Measurements from ENCODE around the gene TAX1BP1. TPM values are rescaled to one million over a fixed set of nuclear protein-coding genes. Genes with fewer than 3 reads are reported as not detected.
"Not testable (repeated sequence)": the region's sequence is repeated elsewhere in the genome, so short reads cannot be mapped to it uniquely, and the experiment has no call there.

Gene TAX1BP1
- total RNA-seq, 1 donor from 2014 or later = 83.6 TPM

DNA sequence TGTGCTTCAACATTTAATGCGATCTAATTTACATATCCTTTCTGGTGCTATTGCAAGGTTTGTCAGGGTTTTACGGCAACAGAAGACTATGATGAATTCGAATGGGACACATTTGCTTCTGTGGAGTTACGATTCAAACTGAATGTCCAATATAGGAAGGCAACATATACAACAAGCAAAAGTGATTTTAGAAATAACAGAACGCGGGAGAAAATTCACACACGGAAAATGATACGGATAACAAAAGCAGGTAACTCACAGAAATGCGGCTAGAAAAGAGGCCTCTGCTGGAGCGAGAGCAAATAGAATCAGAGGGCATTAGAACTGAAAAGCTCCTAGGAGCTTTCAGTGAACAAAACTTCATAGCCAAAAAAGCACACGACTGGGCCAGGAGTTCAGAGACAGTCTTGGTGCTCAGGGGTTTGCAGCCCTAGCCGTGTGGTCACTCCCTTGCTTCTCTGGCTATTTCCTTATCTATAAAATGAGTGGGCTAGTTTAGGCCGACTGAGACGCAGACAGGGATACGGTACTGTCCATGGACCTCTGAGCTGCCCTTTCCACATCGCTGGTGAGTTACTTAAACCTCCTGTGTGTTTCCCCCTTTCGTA is 557 bp upstream of the TAX1BP1 start:
- H3K27me3 ChIP-seq (ENCODE audit: control insufficient read depth, insufficient read depth, low read length) = no peaks in the 10 kb centered on the region
- no peak for DNase-seq (ENCODE audit: low read depth)
- peak overlapping the region; percentile 100 for H3K4me3 ChIP-seq (ENCODE audit: low read depth, low read length)
- TF ChIP-seq, protein P1, sequence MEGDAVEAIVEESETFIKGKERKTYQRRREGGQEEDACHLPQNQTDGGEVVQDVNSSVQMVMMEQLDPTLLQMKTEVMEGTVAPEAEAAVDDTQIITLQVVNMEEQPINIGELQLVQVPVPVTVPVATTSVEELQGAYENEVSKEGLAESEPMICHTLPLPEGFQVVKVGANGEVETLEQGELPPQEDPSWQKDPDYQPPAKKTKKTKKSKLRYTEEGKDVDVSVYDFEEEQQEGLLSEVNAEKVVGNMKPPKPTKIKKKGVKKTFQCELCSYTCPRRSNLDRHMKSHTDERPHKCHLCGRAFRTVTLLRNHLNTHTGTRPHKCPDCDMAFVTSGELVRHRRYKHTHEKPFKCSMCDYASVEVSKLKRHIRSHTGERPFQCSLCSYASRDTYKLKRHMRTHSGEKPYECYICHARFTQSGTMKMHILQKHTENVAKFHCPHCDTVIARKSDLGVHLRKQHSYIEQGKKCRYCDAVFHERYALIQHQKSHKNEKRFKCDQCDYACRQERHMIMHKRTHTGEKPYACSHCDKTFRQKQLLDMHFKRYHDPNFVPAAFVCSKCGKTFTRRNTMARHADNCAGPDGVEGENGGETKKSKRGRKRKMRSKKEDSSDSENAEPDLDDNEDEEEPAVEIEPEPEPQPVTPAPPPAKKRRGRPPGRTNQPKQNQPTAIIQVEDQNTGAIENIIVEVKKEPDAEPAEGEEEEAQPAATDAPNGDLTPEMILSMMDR (IDR thresholded peaks at IDR 0.05; ENCODE audit: insufficient read depth, low read length, poor library complexity, severe bottlenecking) = no peak
- H3K36me3 ChIP-seq (ENCODE audit: control insufficient read depth, insufficient read depth, low read length) = no peaks in the 10 kb centered on the region

DNA sequence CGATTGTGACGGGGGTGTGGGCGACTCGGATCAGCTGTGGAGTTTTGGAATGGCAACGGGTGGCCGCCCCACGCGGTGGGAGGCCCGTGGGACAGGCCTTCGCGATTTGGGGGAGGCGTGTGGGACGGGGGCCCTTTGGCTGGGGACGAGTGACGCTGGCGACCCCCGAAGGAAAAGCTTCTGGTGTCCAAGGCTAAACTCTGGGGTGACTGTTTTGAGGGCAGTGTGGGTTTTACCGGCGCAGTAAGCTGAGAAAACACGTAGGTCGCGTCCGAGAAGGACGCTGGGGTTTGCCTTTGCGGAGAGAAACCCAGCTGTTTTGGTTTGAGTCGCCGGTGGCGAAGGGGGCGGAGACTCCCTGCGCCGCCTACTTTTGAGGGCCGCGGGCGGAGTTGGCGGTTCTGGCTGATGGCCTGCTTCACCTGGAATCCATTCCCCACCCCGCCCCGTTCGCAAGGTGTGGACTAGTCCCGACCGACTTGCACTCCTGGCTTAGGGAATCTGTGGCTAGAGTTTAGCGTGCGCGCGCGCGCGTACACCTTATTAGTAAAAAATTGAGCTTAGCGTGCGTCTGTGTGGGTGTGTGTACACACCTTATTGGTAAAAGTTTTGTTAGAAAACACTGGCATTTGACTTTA is 606 bp downstream of the TAX1BP1 start:
- TF ChIP-seq, protein P1 (IDR thresholded peaks at IDR 0.05; ENCODE audit: insufficient read depth, low read length, poor library complexity, severe bottlenecking) = no peak
- H3K27me3 ChIP-seq (ENCODE audit: control insufficient read depth, insufficient read depth, low read length) = no peaks in the 10 kb centered on the region
- peak; percentile 47 for DNase-seq (ENCODE audit: low read depth)
- H3K4me3 ChIP-seq (ENCODE audit: low read depth, low read length) = peak overlapping the region; percentile 100
- H3K36me3 ChIP-seq (ENCODE audit: control insufficient read depth, insufficient read depth, low read length) = no peaks in the 10 kb centered on the region

DNA sequence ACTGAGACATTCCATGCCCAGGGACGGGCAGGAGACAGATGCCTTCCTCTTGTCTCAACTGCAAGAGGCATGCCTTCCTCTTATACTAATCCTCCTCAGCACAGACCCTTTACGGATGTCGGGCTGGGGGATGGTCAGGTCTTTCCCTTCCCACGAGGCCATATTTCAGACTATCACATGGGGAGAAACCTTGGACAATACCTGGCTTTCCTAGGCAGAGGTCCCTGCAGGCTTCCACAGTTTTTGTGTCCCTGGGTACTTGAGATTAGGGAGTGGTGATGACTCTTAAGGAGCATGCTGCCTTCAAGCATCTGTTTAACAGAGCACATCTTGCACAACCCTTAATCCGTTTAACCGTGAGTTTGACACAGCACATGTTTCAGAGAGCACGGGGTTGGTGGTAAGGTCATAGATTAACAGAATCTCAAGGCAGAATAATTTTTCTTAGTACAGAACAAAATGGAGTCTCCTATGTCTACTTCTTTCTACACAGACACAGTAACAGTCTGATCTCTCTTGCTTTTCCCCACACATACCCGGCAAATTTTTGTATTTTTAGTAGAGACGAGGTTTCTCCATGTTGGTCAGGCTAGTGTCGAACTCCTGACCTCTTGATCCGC is 2.2 kb downstream of the TAX1BP1 start:
- H3K36me3 ChIP-seq (ENCODE audit: control insufficient read depth, insufficient read depth, low read length); H3K4me3 ChIP-seq (ENCODE audit: low read depth, low read length); H3K27me3 ChIP-seq (ENCODE audit: control insufficient read depth, insufficient read depth, low read length); DNase-seq (ENCODE audit: low read depth): not testable (repeated sequence)

DNA sequence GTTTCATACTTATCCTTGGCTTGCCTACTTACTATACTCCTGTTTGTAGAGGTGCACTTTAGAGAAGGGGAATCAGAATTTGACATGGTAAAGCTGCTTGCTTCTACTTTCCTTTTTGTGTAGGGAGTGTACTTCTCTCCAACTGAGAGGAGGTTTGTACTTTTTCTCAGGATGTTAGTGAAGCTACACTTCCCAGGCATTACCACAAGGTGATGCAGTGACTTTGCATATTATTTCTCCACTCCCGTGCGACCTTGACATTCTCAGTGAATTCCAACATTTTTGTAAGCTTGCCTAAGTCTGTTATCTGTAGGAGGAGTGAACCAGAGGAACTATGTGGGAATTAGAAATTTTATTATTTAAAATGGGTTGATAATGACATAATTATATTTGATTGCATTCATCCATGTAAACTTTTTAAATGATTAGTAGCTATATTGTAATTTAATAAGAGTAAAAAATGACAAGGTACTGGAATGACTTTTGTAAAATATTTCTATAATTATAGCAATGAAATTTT is 5.2 kb downstream of the TAX1BP1 start:
- no peaks in the 10 kb centered on the region for H3K27me3 ChIP-seq (ENCODE audit: control insufficient read depth, insufficient read depth, low read length)
- TF ChIP-seq, protein P1 (IDR thresholded peaks at IDR 0.05; ENCODE audit: insufficient read depth, low read length, poor library complexity, severe bottlenecking) = peak; percentile 82
- DNase-seq (ENCODE audit: low read depth) = peak; percentile 44
- no peak overlapping the region for H3K4me3 ChIP-seq (ENCODE audit: low read depth, low read length)
- H3K36me3 ChIP-seq (ENCODE audit: control insufficient read depth, insufficient read depth, low read length) = no peaks in the 10 kb centered on the region

DNA sequence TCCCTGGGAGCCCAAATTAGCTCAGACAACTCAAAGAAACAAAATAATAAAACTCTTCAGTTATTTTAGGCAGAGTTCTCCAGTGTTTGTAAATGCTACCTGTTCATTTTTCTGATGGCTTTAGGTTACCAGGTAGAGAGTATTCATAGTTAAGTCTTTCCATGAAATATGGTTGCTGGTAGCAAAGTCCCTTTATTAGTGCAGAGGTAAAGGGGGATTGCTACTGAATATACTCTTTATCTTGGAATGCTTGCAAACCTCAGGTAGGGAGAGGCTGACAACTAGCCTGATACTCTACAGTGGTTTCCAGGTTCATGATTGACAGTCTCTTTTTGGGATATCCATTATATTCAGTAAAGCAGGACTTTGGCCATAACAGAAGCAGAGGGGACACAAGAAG is 6.5 kb downstream of the TAX1BP1 start:
- no peak overlapping the region for H3K4me3 ChIP-seq (ENCODE audit: low read depth, low read length)
- H3K27me3 ChIP-seq (ENCODE audit: control insufficient read depth, insufficient read depth, low read length) = no peaks in the 10 kb centered on the region
- no peak for DNase-seq (ENCODE audit: low read depth)
- H3K36me3 ChIP-seq (ENCODE audit: control insufficient read depth, insufficient read depth, low read length) = no peaks in the 10 kb centered on the region
- TF ChIP-seq, protein P1 (IDR thresholded peaks at IDR 0.05; ENCODE audit: insufficient read depth, low read length, poor library complexity, severe bottlenecking) = no peak

DNA sequence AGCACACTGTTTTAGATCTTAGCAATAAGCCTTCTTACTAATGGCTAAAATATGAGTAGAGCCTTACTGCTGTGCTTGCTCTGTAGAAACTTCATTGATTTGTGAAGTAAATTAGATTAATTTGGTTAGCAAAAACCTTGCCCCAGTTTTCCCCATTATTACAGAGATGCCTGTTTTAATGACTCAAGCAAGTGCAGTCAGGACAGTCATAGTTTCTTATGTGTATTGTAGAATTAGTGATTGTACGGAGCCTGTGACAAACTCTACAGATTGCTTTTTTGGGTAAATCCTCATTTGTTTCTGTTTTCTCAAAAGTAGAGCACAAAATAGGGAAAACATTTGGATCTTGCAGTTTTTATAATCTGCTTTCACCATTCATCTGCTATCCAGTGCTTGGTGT is 7.0 kb downstream of the TAX1BP1 start:
- TF ChIP-seq, protein P1 (IDR thresholded peaks at IDR 0.05; ENCODE audit: insufficient read depth, low read length, poor library complexity, severe bottlenecking) = no peak
- H3K36me3 ChIP-seq (ENCODE audit: control insufficient read depth, insufficient read depth, low read length) = no peaks in the 10 kb centered on the region
- no peak overlapping the region for H3K4me3 ChIP-seq (ENCODE audit: low read depth, low read length)
- no peaks in the 10 kb centered on the region for H3K27me3 ChIP-seq (ENCODE audit: control insufficient read depth, insufficient read depth, low read length)
- no peak for DNase-seq (ENCODE audit: low read depth)

Data from kidney epithelial cell (primary cell).